ENCODE measurements around the gene ZGPAT.

GRCh38 chr20:63778857-63779256 lies 71.0 kb downstream of the ZGPAT start:
- TF ChIP-seq CTCF (IDR thresholded peaks at IDR 0.05): no peak
- TF ChIP-seq POLR2A (IDR thresholded peaks at IDR 0.05): no peak
